Common myeloid progenitor, CD34-positive (primary cell): ENCODE measurements around the gene UROC1.

Source experiments
- CTCF ChIA-PET: fragments of 350-600 bp; sonication (Branson Sonifier 250); formaldehyde crosslinking; loops from one replicate; lab custom pipeline; 2021; ENCODE audit warnings: antibody characterized with exemption; lab: Charles Lee
- POLR2A ChIA-PET: fragments of 350-600 bp; sonication (Branson Sonifier 250); formaldehyde crosslinking; loops from one replicate; lab custom pipeline; 2021; ENCODE audit warnings: antibody characterized with exemption; lab: Charles Lee
- DNase-seq, 3 donors: peaks; one replicate each; pipeline versions ENCODE4 v3.0.0 to v3.0.0-alpha.2; 2013
- H3K27ac ChIP-seq, 2 experiments: 1 replicate in 1 of 2; 2 replicates in 1 of 2; pipeline ENCODE4 v1.7.0; 2013; ENCODE audit warnings: inconsistent platforms in 2 of 2, low read length in 2 of 2, mild to moderate bottlenecking in 2 of 2, low read depth in 1 of 2, moderate library complexity in 1 of 2; ENCODE audit not compliant: severe bottlenecking in 2 of 2, insufficient read depth in 1 of 2, poor library complexity in 1 of 2
- H3K27me3 ChIP-seq, 5 experiments: replicated peaks in 2 of 5; 1 replicate in 3 of 5; 2 replicates in 2 of 5; pipeline versions ENCODE4 v1.6.1 to v1.7.0; 2013; ENCODE audit warnings: low read length in 4 of 5, mild to moderate bottlenecking in 2 of 5, moderate library complexity in 2 of 5, inconsistent platforms in 1 of 5; ENCODE audit not compliant: insufficient read depth in 5 of 5, control insufficient read depth in 4 of 5
- H3K36me3 ChIP-seq, 4 experiments: 1 replicate in 2 of 4; 2 replicates in 2 of 4; pipeline versions ENCODE4 v1.6.1 to v1.7.0; 2013; ENCODE audit warnings: low read length in 3 of 4, control low read depth in 1 of 4, mild to moderate bottlenecking in 1 of 4; ENCODE audit not compliant: control insufficient read depth in 4 of 4, insufficient read depth in 4 of 4
- H3K4me1 ChIP-seq, 4 experiments: 1 replicate in 3 of 4; 2 replicates in 1 of 4; pipeline versions ENCODE4 v1.6.1 to v1.7.1; 2013; ENCODE audit warnings: low read length in 3 of 4, mild to moderate bottlenecking in 3 of 4, control low read depth in 1 of 4, inconsistent platforms in 1 of 4, moderate library complexity in 1 of 4; ENCODE audit not compliant: control insufficient read depth in 4 of 4, insufficient read depth in 4 of 4; ENCODE audit errors: control extremely low read depth in 1 of 4
- H3K4me3 ChIP-seq, 7 experiments: 1 replicate in 4 of 7; 2 replicates in 3 of 7; pipeline versions ENCODE4 v1.5.1 to v1.7.0; 2013; ENCODE audit warnings: mild to moderate bottlenecking in 7 of 7, low read length in 6 of 7, moderate library complexity in 6 of 7, inconsistent platforms in 2 of 7, low read depth in 2 of 7, control low read depth in 1 of 7; ENCODE audit not compliant: insufficient read depth in 4 of 7, control insufficient read depth in 1 of 7; ENCODE audit errors: extremely low read depth in 1 of 7
- H3K9me3 ChIP-seq, 5 experiments: 1 replicate in 4 of 5; 2 replicates in 1 of 5; pipeline versions ENCODE4 v1.6.1 to v1.7.1; 2013; ENCODE audit warnings: low read length in 4 of 5, mild to moderate bottlenecking in 2 of 5, inconsistent platforms in 1 of 5, low read depth in 1 of 5, moderate library complexity in 1 of 5; ENCODE audit not compliant: control insufficient read depth in 4 of 5, insufficient read depth in 2 of 5; ENCODE audit errors: control extremely low read depth in 1 of 5
- WGBS: methylation state at CpG from one replicate; pipeline ENCODE4 v1.1.5; 2013; ENCODE audit not compliant: insufficient coverage; 5-methylcytosine and 5-hydroxymethylcytosine counted together

UROC1 gene

DNA sequence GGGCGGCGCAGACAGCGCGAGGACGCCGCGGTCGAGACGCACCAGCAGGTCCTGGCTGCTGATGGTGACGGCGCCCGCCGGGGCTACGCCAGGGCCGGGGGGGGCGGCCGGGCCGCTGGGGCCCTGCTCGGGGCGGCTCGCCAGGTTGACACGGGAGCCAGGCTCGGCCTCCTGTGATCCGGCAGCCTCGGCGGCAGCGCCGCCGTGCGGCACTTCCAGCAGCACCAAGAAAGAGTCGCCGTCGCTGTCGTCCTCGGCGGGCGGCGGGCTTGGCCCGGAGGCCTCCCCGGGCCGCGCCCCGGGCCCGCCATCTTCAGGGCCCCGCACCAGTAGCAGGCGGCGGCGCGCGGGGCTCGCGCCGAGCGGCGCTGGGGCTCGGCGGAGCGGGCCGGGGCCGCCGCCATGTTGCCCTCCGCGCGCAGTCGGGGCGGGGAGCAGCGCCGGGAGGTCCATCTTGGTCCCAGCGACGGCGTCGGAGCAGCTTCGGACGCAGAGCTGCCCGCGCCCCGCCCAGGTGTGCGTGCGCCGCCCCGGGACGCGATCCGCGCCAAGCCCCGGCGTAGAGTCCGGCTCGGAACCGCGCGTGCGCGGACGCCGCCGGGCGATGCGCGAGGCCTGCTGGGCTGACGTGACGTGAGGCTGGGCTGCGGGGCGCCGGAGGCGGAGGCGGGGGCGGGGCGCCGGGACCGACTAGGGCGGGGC is 42.0 kb downstream of the UROC1 start, which contains the start of gene ZXDC:
Gene ZXDC, minus strand, starts transcription at position 479 of the 702 bp plus-strand sequence. Its CDS starts 26 bp downstream, at position 453.
- WGBS: 0% methylated on average over 68 of the region's 112 CpGs
- peaks cover 25 to 44% (median 43%) of the 10 kb centered on the region in 4 experiments for H3K4me1 ChIP-seq
- no peaks in the 10 kb centered on the region for H3K27me3 ChIP-seq
- POLR2A ChIA-PET: interaction anchor here (0.6 kb wide), 1 partner anchor 178 kb away, joined by 4 read pairs; no protein-coding TSS in a partner anchor
- CTCF ChIA-PET: interaction anchor here (1.1 to 4.2 kb wide), 6 partner anchors 9 to 342 kb away, joined by 3 to 14 read pairs (median 4); partner anchors contain the start of gene CHST13
- peak; percentile 88 to 92 (median 92) for DNase-seq
- H3K4me3 ChIP-seq: peak within 1 kb of the TSS; percentile 54 to 89 (median 77)
- no peaks in the 10 kb centered on the region for H3K9me3 ChIP-seq
- H3K36me3 ChIP-seq: peaks cover 3 to 12% (median 9%) of the 10 kb centered on the region in 4 experiments
- peak within 1 kb of the TSS; percentile 50 to 73 for H3K27ac ChIP-seq

GRCh38 chr3:126474498-126475412 is 42.8 kb downstream of the UROC1 start:
- ChIA-PET CTCF (interaction anchor here (1.2 to 4.2 kb wide), 4 partner anchors 12 to 48 kb away, joined by 3 to 14 read pairs (median 8); partner anchors contain the start of gene CHST13), POLR2A (no interaction called here)
- Histone ChIP-seq H3K27ac (peak overlapping the region; percentile 50 to 73), H3K4me3 (peak overlapping the region; percentile 54 to 82 (median 74)), H3K4me1 (peaks cover 25 to 44% (median 43%) of the 10 kb centered on the region in 4 experiments), H3K9me3 (no peaks in the 10 kb centered on the region), H3K36me3 (peaks cover 6 to 17% (median 16%) of the 10 kb centered on the region in 4 experiments), H3K27me3 (no peaks in the 10 kb centered on the region)
- DNase-seq: peak; percentile 25 to 73 (median 62)
- 12% methylated on average over 67 of the region's 72 CpGs for WGBS

- Histone ChIP-seq H3K4me1 (peaks cover 25 to 44% (median 43%) of the 10 kb centered on the region in 4 experiments), H3K36me3 (peaks cover 6 to 29% (median 26%) of the 10 kb centered on the region in 4 experiments), H3K27ac (no peak overlapping the region), H3K9me3 (no peaks in the 10 kb centered on the region), H3K4me3 (peak overlapping the region in 5 of 7 experiments; percentile 2 to 74 (median 60)), H3K27me3 (no peaks in the 10 kb centered on the region)
- CTCF ChIA-PET: interaction anchor here (1.5 to 4.2 kb wide), 2 partner anchors 11 to 14 kb away, joined by 4 to 14 read pairs; no protein-coding TSS in a partner anchor
- DNase-seq: peak in 2 of 3 donors; percentile 54 to 66
- WGBS: 50% methylated on average over 4 of the region's 14 CpGs
- POLR2A ChIA-PET: no interaction called here
Measured at GRCh38 chr3:126473292-126474168, 44.0 kb downstream of the UROC1 start.

GRCh38 chr3:126472277-126473006 is 45.1 kb downstream of the UROC1 start:
- ChIA-PET POLR2A (no interaction called here), CTCF (interaction anchor here (0.9 to 4.2 kb wide), 8 partner anchors 9 to 182 kb away, joined by 3 to 14 read pairs (median 3); no protein-coding TSS in a partner anchor)
- Histone ChIP-seq H3K9me3 (no peaks in the 10 kb centered on the region), H3K36me3 (peaks cover 10 to 40% (median 37%) of the 10 kb centered on the region in 4 experiments), H3K4me1 (peaks cover 25 to 44% (median 43%) of the 10 kb centered on the region in 4 experiments), H3K4me3 (peak overlapping the region in 6 of 7 experiments; percentile 15 to 74 (median 33)), H3K27ac (no peak overlapping the region), H3K27me3 (no peaks in the 10 kb centered on the region)
- WGBS: 69% methylated on average over 4 of the region's 8 CpGs
- DNase-seq: peak; percentile 59 to 88 (median 84)

DNA sequence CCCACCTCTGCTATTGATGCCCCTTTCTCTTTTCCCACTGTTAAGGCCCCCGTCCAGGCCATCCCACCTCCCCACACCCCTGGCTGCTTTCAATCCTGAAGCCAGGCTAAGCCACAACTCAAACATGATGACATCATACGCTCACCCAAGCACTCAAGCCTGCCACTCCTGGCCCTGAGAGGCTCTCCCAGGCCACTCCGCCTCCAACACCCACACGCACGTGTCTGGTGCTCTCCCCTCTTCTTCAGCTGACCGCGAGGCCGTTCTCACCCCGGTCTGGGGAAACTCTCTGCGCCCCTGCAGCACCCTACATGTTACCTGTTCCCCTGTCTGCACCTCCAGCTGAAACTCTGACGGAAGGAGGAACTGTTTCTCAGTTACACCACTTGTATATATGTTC is 48.1 kb downstream of the UROC1 start:
- Histone ChIP-seq H3K27ac (no peak overlapping the region), H3K9me3 (no peaks in the 10 kb centered on the region), H3K27me3 (no peaks in the 10 kb centered on the region), H3K4me1 (peaks cover 25 to 31% (median 29%) of the 10 kb centered on the region in 4 experiments), H3K4me3 (no peak overlapping the region), H3K36me3 (peaks cover 18 to 70% (median 61%) of the 10 kb centered on the region in 4 experiments)
- POLR2A ChIA-PET: no interaction called here
- CTCF ChIA-PET: no interaction called here
- no peak for DNase-seq
- 93% methylated on average over 4 of the region's 11 CpGs for WGBS
